Ascending aorta (tissue), 2 donors: ENCODE results near the gene TNS4. TPM values are rescaled to one million over a fixed set of nuclear protein-coding genes. Genes with fewer than 3 reads are reported as not detected.

Source experiments
- DNase-seq, 2 donors: peaks; one replicate each; pipeline ENCODE4 v3.0.0-alpha.2; 2019; ENCODE audit warnings: low spot score in 2 of 2
- H3K27ac ChIP-seq, 2 donors: fragments of 200-600 bp; sonication (generic); one replicate each; pipeline ENCODE4 v1.5.1; 2016 to 2017; ENCODE audit warnings: mild to moderate bottlenecking in 1 of 2
- H3K27me3 ChIP-seq: fragments of 200-600 bp; sonication (generic); one replicate; pipeline ENCODE4 v1.5.1; 2017
- H3K36me3 ChIP-seq, 2 donors: fragments of 200-600 bp; sonication (generic); one replicate each; pipeline ENCODE4 v1.5.1; 2016
- H3K4me1 ChIP-seq, 2 donors: fragments of 200-600 bp; sonication (generic); one replicate each; pipeline ENCODE4 v1.5.1; 2016 to 2017; ENCODE audit warnings: mild to moderate bottlenecking in 1 of 2
- H3K4me3 ChIP-seq, 2 donors: fragments of 200-600 bp; sonication (generic); one replicate each; pipeline ENCODE4 v1.5.1; 2016 to 2017; ENCODE audit warnings: mild to moderate bottlenecking in 1 of 2
- H3K9me3 ChIP-seq, 2 donors: fragments of 200-600 bp; sonication (generic); one replicate each; pipeline ENCODE4 v1.5.1; 2016
- intact Hi-C: fragments of 100-400 bp; cut with DNase I; formaldehyde crosslinking; loops from one replicate; pipeline ENCODE4 v1.15.1; 2023
- total RNA-seq: library from RNA; depleted of rRNA; stranded (reverse); fragments of >200 nt; gene quantifications from one replicate; pipeline ENCODE4 v1.1.0, GENCODE V29; 2016
- TF ChIP-seq, protein P1 (sequence below), 3 experiments: fragments of 200-600 bp in 2 of 3; fragments of 450-650 bp in 1 of 3; sonication (generic) in 2 of 3; IDR thresholded peaks; one replicate each; pipeline ENCODE4 v1.5.1; 2016 to 2019; ENCODE audit warnings: antibody characterized with exemption in 3 of 3, mild to moderate bottlenecking in 1 of 3, moderate library complexity in 1 of 3

Gene TNS4
- total RNA-seq, 1 donor from 2014 or later, result not detected

- peaks cover 5 to 16% of the 10 kb centered on the region in 2 donors for H3K4me1 ChIP-seq
Measured at GRCh38 chr17:40538019-40538935, 36.9 kb upstream of the TNS4 start.

GRCh38 chr17:40536295-40537171 is 35.1 kb upstream of the TNS4 start:
- peak overlapping the region; percentile 58 to 84 for H3K27ac ChIP-seq
- intact Hi-C loops, result loop anchor here (5.0 kb wide), 1 partner anchor 229 kb away; the partner anchor contains the start of gene RARA
- H3K27me3 ChIP-seq, result no peaks in the 10 kb centered on the region
- no peak overlapping the region for H3K4me3 ChIP-seq
- DNase-seq, result peak in 1 of 2 donors; percentile 77
- no peaks in the 10 kb centered on the region for H3K36me3 ChIP-seq
- H3K9me3 ChIP-seq, result no peaks in the 10 kb centered on the region
- H3K4me1 ChIP-seq, result peaks cover 5 to 16% of the 10 kb centered on the region in 2 donors
- TF ChIP-seq, protein P1, sequence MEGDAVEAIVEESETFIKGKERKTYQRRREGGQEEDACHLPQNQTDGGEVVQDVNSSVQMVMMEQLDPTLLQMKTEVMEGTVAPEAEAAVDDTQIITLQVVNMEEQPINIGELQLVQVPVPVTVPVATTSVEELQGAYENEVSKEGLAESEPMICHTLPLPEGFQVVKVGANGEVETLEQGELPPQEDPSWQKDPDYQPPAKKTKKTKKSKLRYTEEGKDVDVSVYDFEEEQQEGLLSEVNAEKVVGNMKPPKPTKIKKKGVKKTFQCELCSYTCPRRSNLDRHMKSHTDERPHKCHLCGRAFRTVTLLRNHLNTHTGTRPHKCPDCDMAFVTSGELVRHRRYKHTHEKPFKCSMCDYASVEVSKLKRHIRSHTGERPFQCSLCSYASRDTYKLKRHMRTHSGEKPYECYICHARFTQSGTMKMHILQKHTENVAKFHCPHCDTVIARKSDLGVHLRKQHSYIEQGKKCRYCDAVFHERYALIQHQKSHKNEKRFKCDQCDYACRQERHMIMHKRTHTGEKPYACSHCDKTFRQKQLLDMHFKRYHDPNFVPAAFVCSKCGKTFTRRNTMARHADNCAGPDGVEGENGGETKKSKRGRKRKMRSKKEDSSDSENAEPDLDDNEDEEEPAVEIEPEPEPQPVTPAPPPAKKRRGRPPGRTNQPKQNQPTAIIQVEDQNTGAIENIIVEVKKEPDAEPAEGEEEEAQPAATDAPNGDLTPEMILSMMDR (IDR thresholded peaks at IDR 0.05), result no peak

More at GRCh38 chr17:40538019-40538935, 36.9 kb upstream of the TNS4 start:
- TF ChIP-seq, protein P1 (IDR thresholded peaks at IDR 0.05), result no peak
- intact Hi-C loops, result loop anchor here (5.0 kb wide), 1 partner anchor 231 kb away; the partner anchor contains the start of gene RARA
- peak overlapping the region; percentile 58 to 84 for H3K27ac ChIP-seq
- H3K27me3 ChIP-seq, result no peaks in the 10 kb centered on the region
- H3K9me3 ChIP-seq, result no peaks in the 10 kb centered on the region
- DNase-seq, result peak in 1 of 2 donors; percentile 73
- no peak overlapping the region for H3K4me3 ChIP-seq
- no peaks in the 10 kb centered on the region for H3K36me3 ChIP-seq

DNA sequence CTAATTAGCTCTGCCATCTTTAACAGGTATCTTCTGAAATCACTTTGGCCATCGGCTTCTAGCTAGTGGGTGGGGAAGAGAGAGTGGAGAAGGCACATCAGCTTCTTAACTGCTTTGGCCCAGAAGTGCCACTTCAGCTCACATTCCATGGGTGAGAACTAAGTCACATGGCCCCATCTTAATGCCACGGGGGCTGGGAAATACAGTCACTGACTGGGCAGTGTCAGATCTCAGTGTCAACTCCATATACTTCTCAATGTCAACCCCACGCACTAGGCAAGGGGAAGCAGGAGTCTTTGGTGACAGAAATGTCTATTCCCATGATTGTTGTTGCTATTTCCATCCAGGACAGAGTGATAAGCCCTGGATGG is 34.5 kb upstream of the TNS4 start:
- H3K36me3 ChIP-seq, result no peaks in the 10 kb centered on the region
- no peak for DNase-seq
- H3K27me3 ChIP-seq, result no peaks in the 10 kb centered on the region
- peaks cover 5 to 16% of the 10 kb centered on the region in 2 donors for H3K4me1 ChIP-seq
- intact Hi-C loops, result loop anchor here (5.0 kb wide), 1 partner anchor 229 kb away; the partner anchor contains the start of gene RARA
- TF ChIP-seq, protein P1 (IDR thresholded peaks at IDR 0.05), result no peak
- no peaks in the 10 kb centered on the region for H3K9me3 ChIP-seq
- H3K4me3 ChIP-seq, result no peak overlapping the region
- H3K27ac ChIP-seq, result peak overlapping the region; percentile 58 to 84

GRCh38 chr17:40535438-40535837 is 34.0 kb upstream of the TNS4 start:
- no peak for DNase-seq
- H3K36me3 ChIP-seq, result no peaks in the 10 kb centered on the region
- H3K27ac ChIP-seq, result peak overlapping the region in 1 of 2 donors; percentile 84
- peaks cover 5 to 16% of the 10 kb centered on the region in 2 donors for H3K4me1 ChIP-seq
- no peak overlapping the region for H3K4me3 ChIP-seq
- intact Hi-C loops, result loop anchor here (5.0 kb wide), 1 partner anchor 228 kb away; the partner anchor contains the start of gene RARA
- H3K9me3 ChIP-seq, result no peaks in the 10 kb centered on the region
- TF ChIP-seq, protein P1 (IDR thresholded peaks at IDR 0.05), result no peak
- H3K27me3 ChIP-seq, result no peaks in the 10 kb centered on the region
